ENCODE measurements around the gene OR10T2. TPM values are rescaled to one million over a fixed set of nuclear protein-coding genes. Genes with fewer than 3 reads are reported as not detected.
A peak's percentile ranks its signal among the peaks of the same experiment; 100 is the strongest.
"Not testable (repeated sequence)": the region's sequence is repeated elsewhere in the genome, so short reads cannot be mapped to it uniquely, and the experiment has no call there.

OR10T2 gene
- total RNA-seq, 2 experiments from 2014 or later: not detected

- no TSS peak for BruUV-seq (replicated peaks)
- intact Hi-C loops (cut with micrococcal nuclease; ENCODE audit: unreplicated experiment): no loop called here
- ChIA-PET CTCF (ENCODE audit: unreplicated experiment) (no interaction called here), POLR2A (interaction anchor here (0.7 kb wide), 1 partner anchor 1750 kb away, joined by 4 read pairs; no protein-coding TSS in a partner anchor)
- Histone ChIP-seq H2AFZ (ENCODE audit: low read length) (no peak overlapping the region), H3K4me2 (ENCODE audit: low read length) (no peak overlapping the region), H3K9me3 (ENCODE audit: low read length) (no peaks in the 10 kb centered on the region), H3K4me3 (ENCODE audit: low read depth, low read length, poor library complexity, severe bottlenecking) (no peak overlapping the region), H3K9me2 (ENCODE audit: insufficient read depth, low read length) (no peaks in the 10 kb centered on the region), H3K27ac (ENCODE audit: low read depth, low read length, poor library complexity, severe bottlenecking) (no peak overlapping the region), H4K20me1 (ENCODE audit: insufficient read depth, low read length) (no peaks in the 10 kb centered on the region), H3K79me2 (ENCODE audit: insufficient read depth, low read depth, low read length) (no peaks in the 10 kb centered on the region), H3K4me1 (ENCODE audit: insufficient read depth, low read length, poor library complexity, severe bottlenecking) (no peaks in the 10 kb centered on the region), H3K36me3 (ENCODE audit: insufficient read depth, low read length) (no peaks in the 10 kb centered on the region)
- DNase-seq (ENCODE audit: low spot score): no peak
- no peak for TF ChIP-seq EZH2phosphoT487 (IDR thresholded peaks at IDR 0.05; ENCODE audit: borderline replicate concordance, low read depth, low read length)
- TF ChIP-seq CTCF (conservative IDR thresholded peaks at IDR 0.05; ENCODE audit: low read length): no peak
Measured at GRCh38 chr1:158355773-158356285, 43.4 kb downstream of the OR10T2 start.

- BruUV-seq (replicated peaks): no TSS peak
- CTCF ChIA-PET (ENCODE audit: unreplicated experiment): no interaction called here
- DNase-seq (ENCODE audit: low spot score): no peak
- POLR2A ChIA-PET: interaction anchor here (0.6 kb wide), 2 partner anchors 643 to 869 kb away, joined by 3 read pairs; no protein-coding TSS in a partner anchor
- Histone ChIP-seq H3K4me3 (ENCODE audit: low read depth, low read length, poor library complexity, severe bottlenecking) (no peak overlapping the region), H3K27ac (ENCODE audit: low read depth, low read length, poor library complexity, severe bottlenecking) (no peak overlapping the region), H4K20me1 (ENCODE audit: insufficient read depth, low read length) (no peaks in the 10 kb centered on the region), H3K4me2 (ENCODE audit: low read length) (no peak overlapping the region), H3K36me3 (ENCODE audit: insufficient read depth, low read length) (no peaks in the 10 kb centered on the region), H3K9me2 (ENCODE audit: insufficient read depth, low read length) (no peaks in the 10 kb centered on the region), H3K79me2 (ENCODE audit: insufficient read depth, low read depth, low read length) (no peaks in the 10 kb centered on the region), H3K4me1 (ENCODE audit: insufficient read depth, low read length, poor library complexity, severe bottlenecking) (no peaks in the 10 kb centered on the region), H3K9me3 (ENCODE audit: low read length) (no peaks in the 10 kb centered on the region), H2AFZ (ENCODE audit: low read length) (no peak overlapping the region)
- intact Hi-C loops (cut with micrococcal nuclease; ENCODE audit: unreplicated experiment): no loop called here
- no peak for TF ChIP-seq EZH2phosphoT487 (IDR thresholded peaks at IDR 0.05; ENCODE audit: borderline replicate concordance, low read depth, low read length)
- no peak for TF ChIP-seq CTCF (conservative IDR thresholded peaks at IDR 0.05; ENCODE audit: low read length)
Measured at GRCh38 chr1:158354255-158354654, 45.0 kb downstream of the OR10T2 start.

GRCh38 chr1:158353303-158354075 is 45.8 kb downstream of the OR10T2 start, which contains the start of gene CD1E:
Gene CD1E (plus strand): TSS chr1:158353894. CDS start chr1:158353989, 95 bp downstream.
- H3K4me2 ChIP-seq (ENCODE audit: low read length): no peak within 1 kb of the TSS
- H3K36me3 ChIP-seq (ENCODE audit: insufficient read depth, low read length): no peaks in the 10 kb centered on the region
- DNase-seq (ENCODE audit: low spot score): no peak
- H2AFZ ChIP-seq (ENCODE audit: low read length): 0 out of 2 replicates have a peak within 1 kb of the TSS, but pooled peaks have one; percentile 2
- ChIA-PET POLR2A (interaction anchor here (0.6 kb wide), 1 partner anchor 644 kb away, joined by 3 read pairs; no protein-coding TSS in a partner anchor), CTCF (ENCODE audit: unreplicated experiment) (no interaction called here)
- H3K4me1 ChIP-seq (ENCODE audit: insufficient read depth, low read length, poor library complexity, severe bottlenecking): no peaks in the 10 kb centered on the region
- no peaks in the 10 kb centered on the region for H4K20me1 ChIP-seq (ENCODE audit: insufficient read depth, low read length)
- H3K9me2 ChIP-seq (ENCODE audit: insufficient read depth, low read length): no peaks in the 10 kb centered on the region
- H3K79me2 ChIP-seq (ENCODE audit: insufficient read depth, low read depth, low read length): no peaks in the 10 kb centered on the region
- no peak within 1 kb of the TSS for H3K27ac ChIP-seq (ENCODE audit: low read depth, low read length, poor library complexity, severe bottlenecking)
- intact Hi-C loops (cut with micrococcal nuclease; ENCODE audit: unreplicated experiment): no loop called here
- BruUV-seq (replicated peaks): no TSS peak
- no peaks in the 10 kb centered on the region for H3K9me3 ChIP-seq (ENCODE audit: low read length)
- TF ChIP-seq EZH2phosphoT487 (IDR thresholded peaks at IDR 0.05; ENCODE audit: borderline replicate concordance, low read depth, low read length): no peak
- no peak for TF ChIP-seq CTCF (conservative IDR thresholded peaks at IDR 0.05; ENCODE audit: low read length)
- no peak within 1 kb of the TSS for H3K4me3 ChIP-seq (ENCODE audit: low read depth, low read length, poor library complexity, severe bottlenecking)

GRCh38 chr1:158348946-158349345 is 50.3 kb downstream of the OR10T2 start:
- H3K4me3 ChIP-seq (ENCODE audit: low read depth, low read length, poor library complexity, severe bottlenecking); H3K36me3 ChIP-seq (ENCODE audit: insufficient read depth, low read length); DNase-seq (ENCODE audit: low spot score); BruUV-seq (replicated peaks); CTCF ChIA-PET (ENCODE audit: unreplicated experiment); H4K20me1 ChIP-seq (ENCODE audit: insufficient read depth, low read length); H3K9me3 ChIP-seq (ENCODE audit: low read length); POLR2A ChIA-PET; H3K4me2 ChIP-seq (ENCODE audit: low read length); H3K79me2 ChIP-seq (ENCODE audit: insufficient read depth, low read depth, low read length); intact Hi-C loops (cut with micrococcal nuclease; ENCODE audit: unreplicated experiment); H3K27ac ChIP-seq (ENCODE audit: low read depth, low read length, poor library complexity, severe bottlenecking); H3K4me1 ChIP-seq (ENCODE audit: insufficient read depth, low read length, poor library complexity, severe bottlenecking); H3K9me2 ChIP-seq (ENCODE audit: insufficient read depth, low read length); H2AFZ ChIP-seq (ENCODE audit: low read length): not testable (repeated sequence)
